GM12878 (cell line): ENCODE measurements around the gene ESM1. TPM values are rescaled to one million over a fixed set of nuclear protein-coding genes. Genes with fewer than 3 reads are reported as not detected.
"Not testable (repeated sequence)": the region's sequence is repeated elsewhere in the genome, so short reads cannot be mapped to it uniquely, and the experiment has no call there.

Experiments
- ATAC-seq: fragments of 200-7000 bp; cut with Tn5 transposase; 3 replicates; pipeline ENCODE4 v1.9.1; 2020; ENCODE audit warnings: mild to moderate bottlenecking, moderate library complexity
- BruUV-seq: library from RNA; stranded (reverse); fragments of 400-500 nt; replicated peaks from 2 replicates; lab custom pipeline; 2021; lab: Mats Ljungman, UMichigan
- CTCF ChIA-PET: fragments of 300-600 bp; sonication (Branson Sonifier 250); formaldehyde crosslinking; extraction: SDS; loops from one replicate; lab custom pipeline; 2021; ENCODE audit warnings: inconsistent platforms; lab: Yijun Ruan, JAX
- POLR2A ChIA-PET: fragments of 350-600 bp; formaldehyde crosslinking; extraction: SDS; loops from one replicate; lab custom pipeline; 2021; ENCODE audit warnings: inconsistent platforms; lab: Charles Lee
- RAD21 ChIA-PET: fragments of 300-600 bp; sonication (Branson Sonifier 250); formaldehyde crosslinking; loops from one replicate; lab custom pipeline; 2023; ENCODE audit warnings: antibody characterized with exemption; ENCODE audit not compliant: unreplicated experiment; lab: Charles Lee
- SMC1A ChIA-PET: fragments of 300-600 bp; sonication (Branson Sonifier 250); formaldehyde crosslinking; loops from one replicate; lab custom pipeline; 2023; ENCODE audit not compliant: unreplicated experiment, uncharacterized antibody; lab: Charles Lee
- DNase-seq: peaks from one replicate; pipeline ENCODE4 v3.0.0-alpha.2; 2011; ENCODE audit warnings: low read depth, low spot score
- FAIRE-seq: peaks from 3 replicates; lab custom pipeline; 2011; peaks lifted over from hg19 to GRCh38; lab: Jason Lieb, UNC
- H2AFZ ChIP-seq: 2 replicates; pipeline ENCODE4 v1.6.0; 2011; ENCODE audit warnings: low read depth, low read length, control low read depth; ENCODE audit not compliant: control insufficient read depth
- H3K27ac ChIP-seq: 2 replicates; pipeline ENCODE4 v1.5.1; 2011; ENCODE audit warnings: control low read depth; ENCODE audit not compliant: control insufficient read depth, insufficient read depth
- H3K27me3 ChIP-seq, 2 experiments: replicated peaks in 1 of 2; 2 replicates each; pipeline versions ENCODE4 v1.6.0 to v1.6.1; 2011; ENCODE audit warnings: low read length in 1 of 2; ENCODE audit not compliant: control insufficient read depth in 2 of 2, insufficient read depth in 2 of 2
- H3K36me3 ChIP-seq, 2 experiments: 2 replicates each; pipeline ENCODE4 v1.5.1; 2011; ENCODE audit warnings: low read length in 1 of 2; ENCODE audit not compliant: control insufficient read depth in 2 of 2, insufficient read depth in 2 of 2
- H3K4me1 ChIP-seq: 2 replicates; pipeline ENCODE4 v1.6.1; 2011; ENCODE audit warnings: mild to moderate bottlenecking, low read length, moderate library complexity, mixed read lengths; ENCODE audit not compliant: control insufficient read depth, insufficient read depth
- H3K4me2 ChIP-seq: 2 replicates; pipeline ENCODE4 v1.6.0; 2011; ENCODE audit warnings: control low read depth; ENCODE audit not compliant: control insufficient read depth, insufficient read depth
- H3K4me3 ChIP-seq: fragments of 200-600 bp; sonication (generic); 2 replicates; pipeline ENCODE4 v1.5.1; 2016
- H3K79me2 ChIP-seq: 2 replicates; pipeline ENCODE4 v1.6.0; 2011; ENCODE audit warnings: low read length; ENCODE audit not compliant: control insufficient read depth, insufficient read depth
- H3K9ac ChIP-seq: 2 replicates; pipeline ENCODE4 v1.8.0; 2011; ENCODE audit warnings: low read length, control low read depth, mixed read lengths; ENCODE audit not compliant: control insufficient read depth, insufficient read depth
- H3K9me3 ChIP-seq: replicated peaks from 3 replicates; pipeline ENCODE4 v1.5.1; 2011; ENCODE audit warnings: mild to moderate bottlenecking, low read length; ENCODE audit not compliant: control insufficient read depth, insufficient read depth
- H4K20me1 ChIP-seq: 2 replicates; pipeline ENCODE4 v1.6.0; 2011; ENCODE audit not compliant: control insufficient read depth, insufficient read depth
- BHLHE40 ChIP-seq, 2 experiments: fragments of 450-650 bp in 1 of 2; IDR thresholded peaks; 2 replicates each; pipeline ENCODE4 v1.6.1; 2011 to 2017; ENCODE audit warnings: low read depth in 2 of 2, borderline replicate concordance in 1 of 2, improper control_type of control experiment in 1 of 2, low read length in 1 of 2, mild to moderate bottlenecking in 1 of 2
- JUND ChIP-seq: IDR thresholded peaks from 2 replicates; pipeline ENCODE4 v1.6.1; 2012; ENCODE audit warnings: low read depth, mild to moderate bottlenecking, low read length, improper control_type of control experiment, moderate library complexity
- POLR2AphosphoS2 ChIP-seq: IDR thresholded peaks from 2 replicates; pipeline ENCODE4 v1.6.1; 2011; ENCODE audit warnings: low read depth, mild to moderate bottlenecking, low read length, improper control_type of control experiment, moderate library complexity
- WGBS: methylation state at CpG from one replicate; pipeline ENCODE4 v1.1.6; 2016; ENCODE audit warnings: low lambda C conversion rate; ENCODE audit not compliant: insufficient replicate concordance, insufficient coverage; ENCODE audit errors: missing lambda C conversion rate; 5-methylcytosine and 5-hydroxymethylcytosine counted together
- in situ Hi-C: fragments of 300-500 bp; cut with MboI; formaldehyde crosslinking; loops from 9 replicates; pipeline ENCODE4 v1.14.3; 2018; ENCODE audit warnings: mixed read lengths
- intact Hi-C: fragments of 100-400 bp; cut with micrococcal nuclease; formaldehyde crosslinking; loops from one replicate; pipeline ENCODE4 v1.14.2; 2022; ENCODE audit not compliant: unreplicated experiment
- polyA plus RNA-seq, 11 experiments: library from polyadenylated mRNA; depleted of rRNA in 4 of 11; unstranded in 6 of 11; stranded (reverse) in 5 of 11; fragments of >200 nt; fragmentation: Nextera tagmentation in 4 of 11; fragmentation: Illumina TruSeq in 1 of 11; extraction: Ambion mirVana in 4 of 11; extraction: Trizol in 1 of 11; gene quantifications; 1 replicate in 1 of 11; 2 replicates in 10 of 11; pipeline versions ENCODE4 v1.2.1 to v1.2.3, GENCODE V29; 2011 to 2016; ENCODE audit warnings: inconsistent platforms in 2 of 11, missing spikeins in 2 of 11, low read depth in 1 of 11
- total RNA-seq, 4 experiments: library from RNA; depleted of rRNA in 3 of 4; stranded (reverse); fragments of >200 nt in 3 of 4; fragmentation: Illumina TruSeq in 1 of 4; extraction: Trizol in 1 of 4; gene quantifications; 2 replicates each; pipeline versions ENCODE4 v1.2.1 to v1.2.3, GENCODE V29; 2013 to 2021

ESM1 gene
- total and polyA plus RNA-seq, 10 of the 15 experiments (the other 5 are each of a cell fraction or from before 2014, with no cell fraction given) = not detected

DNA sequence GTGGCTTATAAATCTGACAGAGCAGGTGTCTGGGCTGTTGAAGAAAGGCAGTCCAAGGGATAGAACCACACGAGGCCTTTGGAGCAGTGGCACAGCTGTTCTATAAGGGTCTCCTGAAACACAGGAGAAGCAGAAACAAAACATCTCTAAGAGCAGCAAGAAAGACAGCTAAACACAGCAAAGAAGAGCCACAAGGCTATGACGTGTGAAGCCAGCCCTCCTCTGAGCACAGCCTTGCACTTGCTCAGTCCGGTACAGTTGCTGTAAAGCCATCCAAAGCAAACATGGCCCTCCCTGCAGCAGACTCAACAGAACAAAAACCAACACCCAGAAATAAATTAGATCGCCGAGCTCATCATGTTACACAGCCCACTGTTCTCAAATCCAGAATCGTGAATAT, 36.0 kb upstream of the ESM1 start:
- no peak overlapping the region for H3K4me2 ChIP-seq
- H3K79me2 ChIP-seq = no peaks in the 10 kb centered on the region
- H3K27ac ChIP-seq = no peak overlapping the region
- intact Hi-C loops = no loop called here
- no peak overlapping the region for H2AFZ ChIP-seq
- TF ChIP-seq BHLHE40 (IDR thresholded peaks at IDR 0.05; ENCODE audit: borderline replicate concordance in 1 of 2, low read depth in 2 of 2, low read length in 1 of 2) (no peak), JUND (no peak), POLR2AphosphoS2 (no peak)
- H3K4me3 ChIP-seq = no peak overlapping the region
- no peaks in the 10 kb centered on the region for H3K27me3 ChIP-seq
- CTCF ChIA-PET = interaction anchor here (1.2 kb wide), 1 partner anchor 28 kb away, joined by 3 read pairs; no protein-coding TSS in a partner anchor
- no peaks in the 10 kb centered on the region for H3K36me3 ChIP-seq
- WGBS = 33% methylated on average over 6 of the region's 6 CpGs
- SMC1A ChIA-PET = no interaction called here
- in situ Hi-C loops = no loop called here
- FAIRE-seq (no peak), ATAC-seq (no peak), DNase-seq (no peak)
- H3K9me3 ChIP-seq = no peaks in the 10 kb centered on the region; the same call in 2 of the 3 replicates
- H4K20me1 ChIP-seq = no peaks in the 10 kb centered on the region
- RAD21 ChIA-PET = no interaction called here
- no TSS peak for BruUV-seq
- POLR2A ChIA-PET = no interaction called here
- no peaks in the 10 kb centered on the region for H3K4me1 ChIP-seq
- no peak overlapping the region for H3K9ac ChIP-seq

DNA sequence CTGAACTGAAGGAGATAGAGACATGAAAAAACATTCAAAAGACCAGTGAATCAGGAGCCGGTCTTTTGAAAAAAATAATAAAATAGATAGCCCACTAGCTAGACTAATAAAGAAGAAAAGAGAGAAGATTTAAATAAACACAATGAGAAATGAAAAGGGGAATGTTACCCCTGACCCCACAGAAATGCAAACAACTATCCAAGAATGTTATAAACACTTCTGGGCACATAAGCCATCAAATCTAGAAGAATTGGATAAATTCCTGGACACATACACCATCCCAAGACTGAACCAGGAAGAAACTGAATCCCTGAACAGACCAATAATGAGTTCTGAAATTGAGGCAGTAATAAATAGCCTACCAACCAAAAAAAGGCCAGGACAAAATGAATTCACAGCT, 24.8 kb upstream of the ESM1 start:
- H3K9ac ChIP-seq, H3K27me3 ChIP-seq, POLR2A ChIA-PET, CTCF ChIA-PET, intact Hi-C loops, H3K36me3 ChIP-seq, H3K4me1 ChIP-seq, H3K4me3 ChIP-seq, H2AFZ ChIP-seq, DNase-seq, H3K4me2 ChIP-seq, H3K27ac ChIP-seq, ATAC-seq, H4K20me1 ChIP-seq, FAIRE-seq, H3K9me3 ChIP-seq, in situ Hi-C loops, SMC1A ChIA-PET, BruUV-seq, H3K79me2 ChIP-seq, RAD21 ChIA-PET: not testable (repeated sequence)
- 8% methylated on average over 1 of the region's 1 CpG for WGBS
